Measurements from ENCODE around the gene OR4D9.

- TF ChIP-seq CTCF (conservative IDR thresholded peaks at IDR 0.05 in 1 of 2, IDR thresholded peaks at IDR 0.05 in 1 of 2; ENCODE audit: extremely low read depth in 1 of 2, insufficient read depth in 1 of 2, low read depth in 1 of 2, low read length in 2 of 2) (no peak), EZH2 (IDR thresholded peaks at IDR 0.05; ENCODE audit: borderline replicate concordance, low read length) (no peak)
These were observed 36.2 kb upstream of the OR4D9 start for GRCh38 chr11:59475176-59475575.
